CD4-positive, alpha-beta T cell treated with Interferon alpha-2 for 1 hour (primary cell): Measurements from ENCODE around the gene FBXO24.
A peak's percentile ranks its signal among the peaks of the same experiment; 100 is the strongest.

Experiments
- DNase-seq, 2 donors: peaks; one replicate each; pipeline ENCODE4 v3.0.0-alpha.2; 2020 to 2022

FBXO24 gene

DNA sequence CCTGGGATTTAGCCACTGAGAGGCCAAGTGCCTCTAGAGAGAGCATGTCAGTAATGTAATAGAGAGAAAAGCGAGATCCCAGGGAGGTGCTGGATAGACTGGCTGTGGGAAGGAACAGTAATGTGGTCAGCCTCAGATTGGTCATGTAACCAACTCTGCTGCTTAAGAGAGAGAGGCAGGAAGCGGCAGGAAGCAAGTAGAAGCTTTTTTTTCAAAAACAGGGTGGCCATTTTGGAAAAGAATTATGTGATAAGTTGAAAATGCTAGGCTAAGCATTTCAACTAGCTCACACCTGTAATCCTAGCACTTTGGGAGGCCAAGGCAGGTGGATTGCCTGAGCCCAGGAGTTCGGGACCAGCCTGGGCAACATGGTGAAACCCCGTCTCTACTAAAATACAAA lies 12.3 kb downstream of the FBXO24 start:
- no peak for DNase-seq

DNA sequence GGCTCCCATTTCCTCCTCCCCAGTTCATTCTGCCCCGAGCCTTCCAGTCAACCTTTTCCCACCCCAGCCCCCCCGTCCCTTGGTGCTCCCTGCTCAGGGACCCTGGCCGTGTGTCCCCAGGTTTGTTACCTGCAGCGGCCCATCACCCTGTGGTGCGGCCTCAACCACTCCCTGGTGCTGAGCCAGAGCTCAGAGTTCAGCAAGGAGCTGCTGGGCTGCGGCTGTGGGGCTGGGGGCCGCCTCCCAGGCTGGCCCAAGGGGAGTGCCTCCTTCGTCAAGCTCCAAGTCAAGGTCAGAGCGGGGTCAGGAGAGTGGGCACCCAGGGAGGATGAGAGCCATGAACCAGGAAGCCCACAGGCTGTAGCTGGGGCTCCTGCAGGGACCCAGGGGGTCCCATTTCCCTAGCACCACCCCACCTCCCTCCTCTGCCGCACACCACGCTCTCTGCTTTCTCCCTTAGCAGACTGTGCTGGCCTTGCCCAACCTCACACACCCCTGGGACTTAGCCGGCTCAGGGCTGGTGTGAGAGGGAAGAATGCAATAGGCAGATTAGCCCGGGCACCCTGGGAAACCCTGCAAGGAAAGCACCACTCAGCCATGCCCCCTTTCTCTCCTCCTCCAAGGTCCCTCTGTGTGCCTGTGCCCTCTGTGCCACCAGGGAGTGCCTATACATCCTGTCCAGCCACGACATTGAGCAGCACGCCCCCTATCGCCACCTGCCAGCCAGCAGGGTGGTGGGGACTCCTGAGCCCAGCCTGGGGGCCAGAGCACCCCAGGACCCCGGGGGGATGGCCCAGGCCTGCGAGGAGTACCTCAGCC lies 14.0 kb downstream of the FBXO24 start:
- no peak for DNase-seq

DNA sequence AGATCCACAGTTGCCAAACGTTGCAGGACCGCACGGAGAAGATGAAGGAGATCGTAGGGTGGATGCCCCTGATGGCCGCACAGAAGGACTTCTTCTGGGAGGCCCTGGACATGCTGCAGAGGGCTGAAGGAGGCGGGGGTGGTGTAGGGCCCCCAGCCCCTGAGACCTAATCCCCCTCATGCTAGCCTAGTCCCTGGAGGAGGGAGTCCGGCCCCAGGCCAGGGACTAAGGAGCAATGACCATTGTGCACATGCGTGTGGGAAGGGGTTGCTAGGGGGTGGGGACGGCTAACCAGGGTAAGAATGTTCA lies 14.6 kb downstream of the FBXO24 start:
- no peak for DNase-seq

DNA sequence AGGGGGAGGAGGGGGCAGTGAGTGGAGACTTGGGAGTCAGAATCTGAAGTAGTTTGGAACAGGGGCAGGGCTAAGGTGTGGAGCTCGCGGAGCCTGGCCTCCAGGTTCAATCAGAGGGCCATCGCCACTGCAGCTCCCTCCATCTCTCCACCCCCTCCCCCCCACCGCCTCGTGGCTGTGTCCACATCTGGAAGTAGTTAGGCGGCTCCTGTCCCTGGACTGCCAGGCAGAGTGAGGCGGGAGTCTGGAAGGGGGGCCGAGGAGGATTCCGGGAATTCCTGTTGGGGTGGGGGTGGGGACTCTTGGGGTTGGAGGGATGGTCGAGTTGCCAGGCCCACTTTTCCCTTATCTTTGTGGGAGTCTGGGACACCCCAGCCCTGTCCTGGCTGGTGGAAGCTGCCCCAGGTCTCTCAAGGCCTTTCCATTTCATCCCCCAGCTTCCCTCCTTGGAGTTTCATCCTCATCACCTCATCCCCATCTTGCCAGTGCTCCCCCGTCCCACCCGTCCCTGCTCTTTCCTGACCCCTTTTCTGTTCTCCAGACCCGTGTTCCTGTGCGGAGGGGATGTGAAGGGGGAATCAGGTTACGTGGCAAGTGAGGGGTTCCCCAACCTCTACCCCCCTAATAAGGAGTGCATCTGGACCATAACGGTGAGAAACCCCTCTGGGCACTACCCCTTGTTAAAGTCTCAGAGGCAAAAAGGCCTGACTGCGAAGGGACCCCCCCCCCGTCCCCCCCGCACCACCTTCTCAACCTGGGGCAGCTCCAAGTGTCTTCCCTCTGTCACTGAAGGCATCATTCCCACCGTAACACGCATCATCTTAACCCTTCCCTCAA lies 17.0 kb downstream of the FBXO24 start:
- no peak for DNase-seq

DNA sequence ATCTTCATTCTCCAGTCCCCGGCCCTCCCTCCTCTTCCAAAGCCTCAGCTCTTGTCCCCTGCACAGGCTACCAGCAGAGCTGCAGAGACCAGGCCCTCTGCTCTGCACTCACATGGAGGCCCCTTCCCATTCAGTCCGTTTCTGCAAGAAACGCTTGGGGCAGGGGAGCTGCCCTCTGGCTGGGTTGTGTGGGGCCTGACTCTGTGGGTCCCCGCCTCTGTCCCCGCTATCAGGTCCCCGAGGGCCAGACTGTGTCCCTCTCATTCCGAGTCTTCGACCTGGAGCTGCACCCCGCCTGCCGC lies 17.5 kb downstream of the FBXO24 start:
- DNase-seq = no peak

DNA sequence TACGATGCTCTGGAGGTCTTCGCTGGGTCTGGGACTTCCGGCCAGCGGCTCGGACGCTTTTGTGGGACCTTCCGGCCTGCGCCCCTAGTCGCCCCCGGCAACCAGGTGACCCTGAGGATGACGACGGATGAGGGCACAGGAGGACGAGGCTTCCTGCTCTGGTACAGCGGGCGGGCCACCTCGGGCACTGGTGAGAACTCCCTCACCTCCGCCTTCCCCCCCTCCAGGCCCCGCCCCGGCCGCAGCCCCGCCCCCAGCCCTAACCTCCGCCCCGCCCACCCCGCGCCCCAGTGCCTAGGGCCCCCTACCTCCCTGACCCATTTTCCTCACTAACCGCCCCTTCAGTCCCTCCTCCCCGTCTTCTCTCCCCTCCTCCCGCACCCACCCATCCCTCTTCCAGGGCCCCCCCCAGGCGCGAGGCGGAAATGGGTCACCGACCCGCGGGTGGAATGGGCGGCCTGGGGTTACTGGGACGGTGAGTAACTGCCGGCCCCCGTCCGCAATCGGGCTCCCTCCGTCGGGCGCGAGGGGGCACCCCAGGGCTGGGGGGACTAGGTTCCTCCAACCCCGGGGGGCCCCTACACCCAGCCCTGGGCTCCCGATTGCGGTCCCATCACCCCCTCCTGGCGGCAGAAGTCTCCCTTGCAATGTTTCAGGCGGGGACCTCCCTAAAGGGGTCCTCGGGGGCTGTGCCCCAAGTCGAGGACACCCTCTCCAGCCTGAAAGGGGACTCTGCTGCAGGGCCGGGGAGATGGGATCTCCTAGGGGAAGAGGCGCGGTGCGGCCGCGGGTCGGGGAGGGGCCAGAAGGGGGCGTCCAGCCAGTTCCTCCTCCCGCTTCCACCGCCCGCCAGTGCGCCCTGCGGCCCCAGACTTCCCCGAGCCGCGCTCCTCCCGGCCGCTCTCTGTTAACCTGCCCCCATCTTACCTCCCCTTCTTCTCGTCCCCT lies 18.2 kb downstream of the FBXO24 start:
- DNase-seq = peak; percentile 75 to 85

DNA sequence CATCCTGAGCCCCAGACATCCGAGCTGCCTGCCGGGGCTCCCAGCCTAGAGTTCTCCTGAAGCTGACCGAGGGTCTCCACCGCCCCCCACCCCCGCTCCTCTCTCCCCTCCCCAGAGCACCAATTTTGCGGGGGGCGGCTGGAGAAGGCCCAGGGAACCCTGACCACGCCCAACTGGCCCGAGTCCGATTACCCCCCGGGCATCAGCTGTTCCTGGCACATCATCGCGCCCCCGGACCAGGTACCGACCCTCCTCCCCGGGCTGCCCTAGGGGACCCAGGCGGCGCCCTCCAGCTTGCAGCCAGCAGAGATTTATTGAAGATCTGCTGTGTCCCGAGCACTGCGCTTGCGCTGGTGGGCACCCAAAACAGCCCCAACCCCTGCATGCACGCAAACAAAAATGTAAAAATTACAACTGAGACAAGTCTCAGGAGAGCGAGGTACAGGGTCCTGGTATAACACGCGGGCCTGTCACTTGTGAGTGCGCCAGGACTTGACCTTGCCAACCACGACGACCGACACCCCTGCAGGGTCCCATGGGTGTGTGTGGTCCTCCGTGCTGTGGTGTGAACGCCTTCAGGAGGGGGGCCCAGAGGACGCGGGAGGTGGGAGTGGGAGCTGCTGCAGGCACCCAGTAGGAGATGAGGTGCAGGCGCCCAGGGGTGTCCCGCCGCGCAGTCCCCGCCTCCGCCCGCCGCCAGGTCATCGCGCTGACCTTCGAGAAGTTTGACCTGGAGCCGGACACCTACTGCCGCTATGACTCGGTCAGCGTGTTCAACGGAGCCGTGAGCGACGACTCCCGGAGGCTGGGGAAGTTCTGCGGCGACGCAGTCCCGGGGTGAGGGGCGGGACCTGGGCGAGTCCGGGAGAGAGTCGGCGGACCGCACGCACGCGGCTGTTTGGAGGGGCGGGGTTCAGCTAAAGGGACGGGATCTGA lies 19.1 kb downstream of the FBXO24 start:
- DNase-seq = peak; percentile 22 to 41

DNA sequence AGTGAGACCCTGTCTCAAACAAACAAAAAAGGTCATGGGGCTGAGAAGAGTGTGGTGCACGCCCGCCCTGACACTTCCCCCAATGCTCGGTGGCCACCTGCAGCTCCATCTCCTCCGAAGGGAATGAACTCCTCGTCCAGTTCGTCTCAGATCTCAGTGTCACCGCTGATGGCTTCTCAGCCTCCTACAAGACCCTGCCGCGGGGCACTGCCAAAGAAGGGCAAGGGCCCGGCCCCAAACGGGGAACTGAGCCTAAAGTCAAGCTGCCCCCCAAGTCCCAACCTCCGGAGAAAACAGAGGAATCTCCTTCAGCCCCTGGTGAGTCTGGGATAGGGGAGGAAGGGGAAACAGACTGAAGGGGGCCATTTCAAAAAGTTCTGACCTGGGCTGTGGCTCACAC lies 20.2 kb downstream of the FBXO24 start:
- no peak for DNase-seq

DNA sequence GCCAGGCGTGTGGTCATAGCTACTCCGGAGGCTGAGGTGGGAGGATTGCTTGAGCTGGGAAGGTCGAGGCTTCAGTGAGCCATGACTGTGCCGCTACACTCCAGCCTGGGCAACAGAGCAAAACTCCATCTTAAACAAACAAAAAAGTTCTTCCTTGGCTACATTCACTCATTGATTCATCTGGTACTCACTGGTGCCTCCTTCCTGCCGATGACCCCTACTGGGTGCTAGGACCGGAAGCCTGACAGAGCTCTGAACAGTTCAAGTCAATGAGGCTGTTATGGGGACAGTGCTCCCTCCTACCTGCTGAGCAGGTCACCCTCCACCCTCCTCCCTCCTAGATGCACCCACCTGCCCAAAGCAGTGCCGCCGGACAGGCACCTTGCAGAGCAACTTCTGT lies 21.0 kb downstream of the FBXO24 start:
- no peak for DNase-seq

DNA sequence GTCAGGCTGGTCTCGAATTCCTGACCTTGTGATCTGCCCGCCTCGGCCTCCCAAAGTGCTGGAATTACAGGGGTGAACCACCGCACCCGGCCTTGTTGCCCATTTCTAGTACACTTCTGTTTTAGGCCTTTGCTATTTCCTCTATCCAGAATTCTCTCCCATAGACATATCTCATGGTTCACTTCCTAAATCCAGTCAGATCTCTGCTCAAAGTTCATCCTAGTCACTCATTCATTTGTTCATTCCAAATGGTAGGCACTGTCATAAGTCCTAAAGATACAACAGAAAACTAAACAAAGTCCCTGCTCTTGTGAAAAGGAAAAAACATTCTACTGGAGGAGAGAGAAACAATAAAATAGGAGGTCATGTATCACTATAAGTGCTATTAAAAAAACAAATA lies 23.8 kb downstream of the FBXO24 start:
- DNase-seq = no peak

DNA sequence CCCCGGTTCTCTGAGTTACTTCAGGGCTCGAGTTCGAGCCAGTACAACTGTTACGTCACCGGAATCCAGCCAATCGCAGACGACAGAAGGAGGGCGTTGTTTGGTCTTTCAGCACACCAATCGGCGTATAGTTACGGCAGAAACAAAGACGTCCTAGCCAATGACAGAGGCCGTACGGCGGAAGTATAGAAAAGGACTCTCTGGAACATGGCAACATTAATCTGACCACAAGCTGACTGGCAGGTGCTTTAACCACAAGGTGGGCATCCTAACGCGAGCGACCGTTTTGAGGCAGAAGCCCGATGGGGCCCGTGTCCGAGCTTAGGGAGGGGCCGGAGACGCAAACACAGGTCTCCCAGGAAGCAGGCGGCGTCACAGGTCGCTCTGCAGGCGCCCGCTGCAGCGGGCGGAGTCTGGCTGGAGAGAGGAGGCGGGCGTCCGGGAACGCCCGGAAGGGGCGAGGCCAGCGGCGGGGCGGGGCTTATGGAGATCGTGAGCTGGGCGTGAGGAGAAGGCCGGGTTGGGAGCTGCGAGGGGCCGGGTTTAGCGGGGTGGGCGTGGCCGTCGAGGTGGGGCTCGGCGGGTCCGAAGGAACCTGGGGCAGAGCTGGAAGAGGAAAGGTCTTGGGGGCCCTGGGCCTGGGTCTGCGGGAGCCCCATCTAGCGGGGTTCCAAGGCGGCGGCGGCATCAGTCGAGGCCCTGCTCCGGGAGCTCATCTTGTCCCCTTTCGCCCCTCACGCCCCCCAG lies 26.0 kb downstream of the FBXO24 start, which contains the start of gene MOSPD3:
TSS of gene MOSPD3 (plus strand) at position 558 of the 747 bp plus-strand sequence. CDS start 252 bp downstream, outside the sequence.
- DNase-seq = peak; percentile 98

DNA sequence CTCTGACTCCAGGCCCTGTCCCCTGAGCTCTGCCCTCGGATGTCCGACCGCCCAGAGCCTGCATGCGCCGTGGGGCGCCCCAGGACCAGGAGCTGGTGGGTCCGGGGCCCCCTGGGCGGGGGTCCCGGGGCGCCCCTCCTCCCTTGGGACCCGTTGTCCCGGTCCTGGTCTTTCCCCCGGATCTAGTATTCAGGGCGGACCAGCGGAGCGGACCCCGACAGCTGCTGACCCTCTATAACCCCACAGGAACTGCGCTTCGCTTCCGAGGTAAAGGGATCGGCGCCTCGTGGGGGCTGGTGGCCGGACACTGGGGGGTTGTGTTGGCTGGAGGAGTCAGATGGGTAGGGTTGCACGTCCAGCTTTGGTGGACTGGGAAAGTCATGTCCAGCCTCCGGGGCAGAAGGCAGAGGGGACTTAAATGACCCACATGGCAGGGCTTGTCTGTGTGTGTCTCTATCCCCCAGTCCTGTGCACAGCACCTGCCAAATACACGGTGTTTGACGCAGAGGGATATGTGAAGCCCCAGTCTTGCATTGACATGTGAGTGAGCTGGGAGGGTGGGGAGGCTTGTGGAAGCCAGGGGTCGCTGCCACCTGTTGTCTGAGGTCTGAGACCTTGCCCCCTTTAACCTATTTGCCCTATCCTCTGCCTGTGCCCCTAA lies 26.7 kb downstream of the FBXO24 start:
- DNase-seq = peak; percentile 14 to 31

DNA sequence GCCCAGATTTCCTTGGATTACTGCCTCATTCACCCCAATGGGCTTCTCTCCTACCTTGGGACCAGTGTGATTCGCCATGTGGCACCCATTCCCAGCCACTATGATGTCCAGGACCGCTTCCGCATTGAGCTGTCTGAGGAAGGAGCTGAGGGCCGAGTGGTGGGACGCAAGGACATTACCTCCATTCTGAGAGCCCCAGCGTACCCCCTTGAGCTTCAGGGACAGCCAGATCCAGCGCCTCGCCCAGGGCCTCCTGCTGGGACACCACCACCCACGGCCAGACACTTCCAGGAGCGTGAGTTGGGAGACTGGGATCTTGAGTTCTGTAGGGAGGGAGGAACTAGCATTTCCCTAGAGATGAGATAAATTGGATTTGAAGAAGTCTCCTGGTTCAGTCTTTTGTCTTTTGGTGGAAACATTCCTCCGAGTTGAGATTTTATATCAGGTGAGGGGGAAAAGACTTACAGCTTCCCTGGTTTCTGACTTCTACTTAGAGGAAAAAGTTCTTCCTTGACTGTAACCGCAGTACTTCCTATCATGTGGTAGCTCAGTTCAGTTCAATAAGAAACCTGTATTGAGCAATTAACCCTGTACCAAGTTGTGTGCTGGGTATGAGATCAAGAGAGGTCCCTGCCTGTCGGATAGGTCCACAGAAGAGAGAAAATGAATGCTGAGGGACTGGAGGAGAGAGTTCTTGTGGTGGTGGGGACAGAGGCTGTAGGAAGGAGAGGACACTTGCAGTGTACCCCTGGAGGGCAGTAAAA lies 27.5 kb downstream of the FBXO24 start:
- DNase-seq = no peak

DNA sequence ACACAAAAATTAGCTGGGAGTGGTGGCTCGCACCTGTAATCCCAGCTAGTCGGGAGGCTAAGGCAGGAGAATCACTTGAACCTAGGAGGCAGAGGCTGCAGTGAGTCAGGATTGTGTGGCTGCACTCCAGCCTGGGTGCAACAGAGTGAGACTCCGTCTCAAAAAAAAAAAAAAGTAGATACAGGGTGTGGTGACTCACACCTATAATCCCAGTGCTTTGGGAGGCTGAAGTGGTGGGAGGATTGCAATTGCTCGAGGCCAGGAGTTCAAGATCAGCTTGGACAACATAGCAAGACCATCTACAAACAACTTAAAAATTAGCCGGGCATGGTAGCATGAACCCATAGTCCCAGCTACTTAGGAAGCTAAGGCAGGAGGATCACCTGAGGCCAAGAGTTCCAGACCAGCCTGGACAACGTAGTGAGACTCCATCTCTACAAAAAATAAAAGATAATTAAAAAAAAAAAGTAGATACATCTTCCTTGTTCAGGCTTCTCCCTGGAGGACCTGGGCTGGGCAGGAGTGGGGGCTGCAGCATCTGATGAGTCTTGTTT lies 28.3 kb downstream of the FBXO24 start:
- no peak for DNase-seq

DNA sequence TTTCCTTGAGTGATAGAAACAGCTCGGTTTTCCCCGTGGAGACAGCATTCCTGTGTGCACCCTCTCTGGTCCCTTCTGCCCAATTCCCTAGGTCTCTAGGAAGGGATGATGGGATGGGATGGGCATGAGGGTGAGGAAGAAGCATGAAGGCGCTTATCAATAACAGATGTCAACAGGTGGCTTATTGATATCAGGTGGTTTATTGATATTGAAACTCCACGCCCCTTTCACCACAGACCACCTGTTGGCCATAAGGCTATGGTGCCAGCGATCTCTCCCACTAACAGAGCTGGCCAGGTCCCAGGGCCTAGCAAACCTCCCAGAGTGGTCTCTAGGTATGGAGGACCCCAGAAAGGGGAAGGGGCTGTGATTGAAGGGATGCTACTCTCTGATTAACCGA lies 34.1 kb downstream of the FBXO24 start:
- no peak for DNase-seq

DNA sequence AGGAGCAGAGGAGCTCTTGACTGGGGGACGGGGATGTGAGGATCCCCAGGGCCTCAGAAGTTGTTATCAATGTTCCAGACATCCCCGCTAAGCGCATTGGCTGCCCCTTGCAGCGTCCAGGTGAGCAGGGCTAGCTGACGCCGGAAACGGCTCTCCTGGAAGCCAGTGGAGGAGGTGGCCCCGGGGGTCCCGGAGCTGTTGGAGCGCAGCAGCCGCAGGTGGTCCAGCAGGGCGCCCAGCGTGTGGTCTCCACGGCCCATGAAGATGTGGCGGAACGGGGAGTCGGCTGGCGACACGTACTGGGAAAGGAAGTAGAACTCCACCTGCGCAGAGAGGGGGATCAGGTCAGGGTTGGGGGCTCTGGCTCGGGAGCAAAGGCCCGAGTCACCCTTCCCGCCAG lies 34.7 kb downstream of the FBXO24 start:
- no peak for DNase-seq

DNA sequence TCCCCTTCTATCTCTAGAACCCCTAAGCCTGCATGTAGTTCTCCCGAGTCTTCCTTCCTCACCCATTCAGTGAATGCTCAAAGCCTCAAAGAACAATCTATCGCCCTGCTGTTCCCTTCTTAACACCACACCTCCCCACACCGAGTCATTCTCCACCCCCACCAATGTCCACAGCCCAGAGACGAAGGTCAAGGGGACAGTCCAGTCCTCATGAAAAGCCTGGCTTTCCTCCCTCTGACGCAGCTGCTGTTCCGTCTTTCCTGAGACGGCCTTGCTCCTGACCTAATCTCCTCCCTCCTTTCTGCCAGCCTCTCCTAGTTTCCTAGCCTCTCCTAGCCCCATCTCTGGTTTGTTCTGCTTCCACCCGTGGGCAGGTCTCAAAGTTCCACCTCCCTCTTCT lies 35.4 kb downstream of the FBXO24 start:
- no peak for DNase-seq

DNA sequence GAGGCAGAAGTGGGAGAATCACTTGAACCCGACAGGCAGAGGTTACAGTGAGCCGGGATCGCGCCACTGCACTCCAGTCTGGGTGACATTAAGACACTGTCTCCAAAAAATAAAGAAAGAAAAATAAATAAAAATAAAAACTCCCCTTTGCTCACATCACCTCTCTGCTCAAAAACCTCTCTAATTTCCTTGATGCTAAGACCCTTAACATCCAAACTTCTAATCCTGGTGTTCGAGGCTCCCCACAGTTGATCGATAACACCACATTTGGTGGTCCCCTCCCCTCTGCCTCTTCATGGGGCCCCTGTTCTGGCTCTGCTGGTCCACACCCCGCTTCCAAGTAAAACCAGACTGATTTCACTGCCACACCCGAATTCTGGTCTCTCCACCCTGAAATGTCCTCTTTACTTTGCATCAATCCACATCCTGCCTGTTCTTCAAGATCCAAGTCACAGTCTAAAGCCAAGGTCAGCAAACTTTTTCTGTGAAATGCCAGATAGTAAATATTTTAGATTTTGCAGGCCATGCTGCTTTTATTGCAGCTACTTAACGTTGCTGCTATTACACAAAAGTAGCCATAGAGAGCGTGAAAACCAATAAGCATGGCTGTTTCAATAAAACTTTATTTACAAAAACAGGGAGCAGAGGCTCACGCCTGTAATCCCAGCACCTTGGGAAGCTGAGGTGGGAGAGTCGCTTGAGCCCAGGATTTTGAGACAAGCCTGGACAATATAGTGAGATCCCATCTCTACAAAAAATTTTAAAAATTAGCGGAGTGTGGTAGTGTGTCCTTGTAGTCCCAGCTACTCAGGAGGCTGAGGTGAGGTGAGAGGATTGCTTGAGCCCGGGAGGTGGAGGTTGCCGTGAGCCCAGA lies 38.1 kb downstream of the FBXO24 start:
- no peak for DNase-seq

DNA sequence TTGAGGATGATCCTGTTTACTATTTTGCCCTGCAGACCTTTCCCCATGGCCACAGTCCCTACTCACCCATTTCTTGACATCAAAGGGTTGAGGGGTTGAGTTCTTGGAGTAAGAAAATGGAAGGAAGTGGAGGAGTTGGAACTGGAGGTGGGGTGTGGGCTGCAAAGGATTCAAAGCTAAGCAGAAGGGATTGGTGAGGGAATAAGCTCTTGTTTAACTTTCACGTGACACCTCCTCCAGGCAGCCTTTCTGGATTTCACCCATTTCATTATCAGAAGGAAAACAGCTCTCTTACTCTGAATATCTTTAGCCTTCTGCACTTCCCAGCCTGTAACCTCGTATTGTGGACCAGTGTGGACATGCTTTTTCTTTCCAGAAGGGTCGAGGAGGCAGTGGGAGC lies 39.9 kb downstream of the FBXO24 start:
- DNase-seq = no peak
